Measurements from ENCODE around the gene ADCY1.
"Not testable (repeated sequence)": the region's sequence is repeated elsewhere in the genome, so short reads cannot be mapped to it uniquely, and the experiment has no call there.

ADCY1 gene

DNA sequence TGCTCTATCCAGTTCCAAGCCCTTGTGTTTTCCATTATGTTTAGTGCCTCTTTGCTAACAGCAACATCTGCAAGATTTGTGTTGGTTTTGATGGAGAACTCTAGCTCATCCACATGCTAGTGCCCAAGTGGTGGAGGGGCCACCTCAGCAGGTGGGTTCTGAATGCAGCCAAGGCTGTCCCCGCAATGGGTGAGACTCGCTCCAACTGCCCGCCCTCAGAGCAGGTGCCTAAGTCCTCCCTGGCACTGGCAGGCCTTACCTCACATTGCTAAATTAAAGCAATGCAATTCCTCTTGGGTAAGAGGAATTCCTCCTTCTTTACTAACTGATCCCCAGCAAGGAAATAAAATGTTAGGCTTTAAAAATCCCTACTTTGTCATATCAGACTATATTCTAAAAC lies 146.8 kb downstream of the ADCY1 start:
- Histone ChIP-seq H3K27ac (ENCODE audit: low read depth, low read length) (no peak overlapping the region), H3K9ac (ENCODE audit: low read depth, low read length) (no peak overlapping the region), H3K36me3 (ENCODE audit: control insufficient read depth, insufficient read depth, low read length) (peaks cover 19% of the 10 kb centered on the region), H3K27me3 (ENCODE audit: control insufficient read depth, insufficient read depth, low read length) (no peaks in the 10 kb centered on the region), H3K9me3 (ENCODE audit: control insufficient read depth, insufficient read depth, low read length) (no peaks in the 10 kb centered on the region), H3K4me3 (ENCODE audit: low read depth, low read length) (no peak overlapping the region), H3K4me1 (ENCODE audit: control insufficient read depth, insufficient read depth, low read length) (no peaks in the 10 kb centered on the region)

GRCh38 chr7:45721686-45722598 lies 147.8 kb downstream of the ADCY1 start:
- Histone ChIP-seq H3K27ac (ENCODE audit: low read depth, low read length) (no peak overlapping the region), H3K9me3 (ENCODE audit: control insufficient read depth, insufficient read depth, low read length) (no peaks in the 10 kb centered on the region; the same call in 1 of the 2 replicates), H3K36me3 (ENCODE audit: control insufficient read depth, insufficient read depth, low read length) (peaks cover 26% of the 10 kb centered on the region), H3K9ac (ENCODE audit: low read depth, low read length) (no peak overlapping the region), H3K4me3 (ENCODE audit: low read depth, low read length) (no peak overlapping the region), H3K4me1 (ENCODE audit: control insufficient read depth, insufficient read depth, low read length) (no peaks in the 10 kb centered on the region), H3K27me3 (ENCODE audit: control insufficient read depth, insufficient read depth, low read length) (no peaks in the 10 kb centered on the region)

- peaks cover 42% of the 10 kb centered on the region for H3K36me3 ChIP-seq (ENCODE audit: control insufficient read depth, insufficient read depth, low read length)
- H3K27me3 ChIP-seq (ENCODE audit: control insufficient read depth, insufficient read depth, low read length); H3K4me1 ChIP-seq (ENCODE audit: control insufficient read depth, insufficient read depth, low read length); H3K9ac ChIP-seq (ENCODE audit: low read depth, low read length); H3K9me3 ChIP-seq (ENCODE audit: control insufficient read depth, insufficient read depth, low read length); H3K27ac ChIP-seq (ENCODE audit: low read depth, low read length); H3K4me3 ChIP-seq (ENCODE audit: low read depth, low read length): not testable (repeated sequence)
Measured at GRCh38 chr7:45725231-45725630, 151.1 kb downstream of the ADCY1 start.

- no peak overlapping the region for H3K9ac ChIP-seq (ENCODE audit: low read depth, low read length)
- H3K36me3 ChIP-seq (ENCODE audit: control insufficient read depth, insufficient read depth, low read length): peaks cover 42% of the 10 kb centered on the region
- H3K9me3 ChIP-seq (ENCODE audit: control insufficient read depth, insufficient read depth, low read length): no peaks in the 10 kb centered on the region; the same call in 1 of the 2 replicates
- no peaks in the 10 kb centered on the region for H3K27me3 ChIP-seq (ENCODE audit: control insufficient read depth, insufficient read depth, low read length)
- no peaks in the 10 kb centered on the region for H3K4me1 ChIP-seq (ENCODE audit: control insufficient read depth, insufficient read depth, low read length)
- H3K27ac ChIP-seq (ENCODE audit: low read depth, low read length): no peak overlapping the region
- H3K4me3 ChIP-seq (ENCODE audit: low read depth, low read length): no peak overlapping the region
Measured at GRCh38 chr7:45726883-45727282, 152.7 kb downstream of the ADCY1 start.

DNA sequence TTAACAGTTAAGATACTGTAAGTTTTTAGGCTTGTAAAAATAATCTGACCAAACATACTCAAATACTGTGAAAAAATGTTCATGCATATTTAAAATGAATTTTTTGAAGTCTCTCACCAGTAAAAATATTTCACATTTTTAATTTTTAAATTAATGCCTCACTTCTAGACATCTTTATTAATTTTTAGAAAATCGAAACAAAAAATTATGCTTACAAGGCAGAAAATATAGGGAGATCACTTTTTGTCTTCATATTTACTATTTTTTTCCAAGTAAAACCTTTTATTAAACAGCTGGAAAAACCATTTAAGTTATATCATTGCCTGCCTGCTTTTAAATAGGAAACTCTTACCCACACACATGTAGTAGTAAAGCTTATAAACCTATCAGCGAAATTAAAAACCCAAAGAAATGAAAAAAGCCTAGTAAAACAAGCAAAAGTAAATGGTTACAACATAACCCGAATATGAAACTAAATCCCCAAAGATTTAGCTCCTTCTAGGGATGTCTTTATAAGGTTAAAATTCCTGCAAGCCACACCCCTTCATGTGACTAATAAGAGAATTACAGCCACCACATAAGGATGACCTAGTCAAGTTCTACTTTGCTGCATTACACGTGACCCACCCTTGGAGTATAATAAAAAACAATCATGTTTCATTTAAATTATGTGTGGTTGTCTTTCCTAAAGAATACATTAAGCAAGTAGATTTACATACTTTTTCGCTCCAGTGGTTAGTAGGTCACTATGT lies 157.7 kb downstream of the ADCY1 start:
- H3K27me3 ChIP-seq (ENCODE audit: control insufficient read depth, insufficient read depth, low read length); H3K4me3 ChIP-seq (ENCODE audit: low read depth, low read length): not testable (repeated sequence)
- H3K36me3 ChIP-seq (ENCODE audit: control insufficient read depth, insufficient read depth, low read length): peaks cover 29% of the 10 kb centered on the region

DNA sequence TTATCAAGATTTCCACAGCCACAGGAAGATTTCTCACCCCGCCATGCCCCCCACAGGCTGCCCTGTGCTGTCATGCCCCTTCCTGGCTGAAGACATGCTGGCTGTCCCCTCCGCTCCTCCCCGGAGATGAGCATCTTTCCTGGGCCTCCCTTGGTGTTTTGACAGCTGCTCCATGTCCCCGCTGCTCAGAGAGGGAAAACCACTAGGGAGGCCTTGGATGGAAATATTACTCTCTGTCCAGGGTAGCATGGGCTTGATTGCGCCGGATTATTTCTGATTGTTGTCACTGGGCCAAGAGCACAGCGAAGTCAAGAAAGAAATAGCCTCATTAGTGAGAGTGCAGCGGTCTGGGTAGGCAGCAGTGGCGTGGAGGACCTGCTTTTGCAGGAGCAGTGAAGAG lies 164.8 kb downstream of the ADCY1 start:
- not testable (repeated sequence) for H3K27me3 ChIP-seq (ENCODE audit: control insufficient read depth, insufficient read depth, low read length); H3K9me3 ChIP-seq (ENCODE audit: control insufficient read depth, insufficient read depth, low read length); H3K9ac ChIP-seq (ENCODE audit: low read depth, low read length); H3K4me3 ChIP-seq (ENCODE audit: low read depth, low read length); H3K27ac ChIP-seq (ENCODE audit: low read depth, low read length); H3K4me1 ChIP-seq (ENCODE audit: control insufficient read depth, insufficient read depth, low read length)
- H3K36me3 ChIP-seq (ENCODE audit: control insufficient read depth, insufficient read depth, low read length): peaks cover 25% of the 10 kb centered on the region

More for the DNA sequence above, 157.7 kb downstream of the ADCY1 start:
- not testable (repeated sequence) for H3K9ac ChIP-seq (ENCODE audit: low read depth, low read length); H3K27ac ChIP-seq (ENCODE audit: low read depth, low read length); H3K9me3 ChIP-seq (ENCODE audit: control insufficient read depth, insufficient read depth, low read length); H3K4me1 ChIP-seq (ENCODE audit: control insufficient read depth, insufficient read depth, low read length)

DNA sequence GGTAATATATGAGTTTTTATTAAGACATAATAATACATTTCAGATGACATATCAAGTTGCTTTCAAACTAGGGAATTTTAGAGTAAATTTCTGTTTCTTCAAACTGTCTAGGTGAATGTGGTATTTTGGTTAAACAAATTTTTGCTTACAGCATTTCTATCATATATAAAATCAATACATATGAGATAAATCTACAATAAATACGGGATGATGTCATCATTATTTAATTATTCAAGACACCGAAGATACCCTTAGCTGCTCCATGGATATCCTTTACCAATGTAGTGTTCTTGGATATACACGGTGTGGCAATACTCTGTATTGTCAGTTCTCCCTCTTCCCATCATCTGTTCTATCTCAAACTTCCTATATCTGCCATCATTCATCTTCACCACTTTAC lies 166.4 kb downstream of the ADCY1 start:
- H3K27me3 ChIP-seq (ENCODE audit: control insufficient read depth, insufficient read depth, low read length); H3K4me1 ChIP-seq (ENCODE audit: control insufficient read depth, insufficient read depth, low read length); H3K9me3 ChIP-seq (ENCODE audit: control insufficient read depth, insufficient read depth, low read length); H3K9ac ChIP-seq (ENCODE audit: low read depth, low read length); H3K4me3 ChIP-seq (ENCODE audit: low read depth, low read length); H3K27ac ChIP-seq (ENCODE audit: low read depth, low read length): not testable (repeated sequence)
- H3K36me3 ChIP-seq (ENCODE audit: control insufficient read depth, insufficient read depth, low read length): peaks cover 22% of the 10 kb centered on the region

- not testable (repeated sequence) for H3K27ac ChIP-seq (ENCODE audit: low read depth, low read length); H3K9ac ChIP-seq (ENCODE audit: low read depth, low read length); H3K4me3 ChIP-seq (ENCODE audit: low read depth, low read length); H3K27me3 ChIP-seq (ENCODE audit: control insufficient read depth, insufficient read depth, low read length); H3K4me1 ChIP-seq (ENCODE audit: control insufficient read depth, insufficient read depth, low read length); H3K9me3 ChIP-seq (ENCODE audit: control insufficient read depth, insufficient read depth, low read length)
- peaks cover 35% of the 10 kb centered on the region for H3K36me3 ChIP-seq (ENCODE audit: control insufficient read depth, insufficient read depth, low read length)
Measured at GRCh38 chr7:45748976-45749375, 174.8 kb downstream of the ADCY1 start.

- not testable (repeated sequence) for H3K27ac ChIP-seq (ENCODE audit: low read depth, low read length); H3K27me3 ChIP-seq (ENCODE audit: control insufficient read depth, insufficient read depth, low read length); H3K9me3 ChIP-seq (ENCODE audit: control insufficient read depth, insufficient read depth, low read length); H3K4me1 ChIP-seq (ENCODE audit: control insufficient read depth, insufficient read depth, low read length); H3K9ac ChIP-seq (ENCODE audit: low read depth, low read length); H3K4me3 ChIP-seq (ENCODE audit: low read depth, low read length)
- peaks cover 26% of the 10 kb centered on the region for H3K36me3 ChIP-seq (ENCODE audit: control insufficient read depth, insufficient read depth, low read length)
Measured at GRCh38 chr7:45751352-45751751, 177.2 kb downstream of the ADCY1 start.

DNA sequence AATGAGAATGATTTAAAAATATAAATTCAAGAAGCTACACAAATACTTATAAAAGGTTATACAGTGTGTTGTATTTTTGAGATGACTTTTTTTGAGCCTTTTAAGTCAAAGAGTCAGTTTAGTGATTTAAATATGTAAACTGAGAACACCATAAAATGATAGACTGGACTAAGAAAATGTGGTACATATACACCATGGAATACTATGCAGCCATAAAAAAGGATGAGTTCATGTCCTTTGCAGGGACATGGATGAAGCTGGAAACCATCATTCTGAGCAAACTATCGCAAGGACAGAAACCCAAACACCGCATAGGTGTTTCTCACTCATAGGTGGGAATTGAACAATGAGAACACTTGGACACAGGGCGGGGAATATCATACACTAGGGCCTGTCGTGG lies 182.2 kb downstream of the ADCY1 start:
- not testable (repeated sequence) for H3K27ac ChIP-seq (ENCODE audit: low read depth, low read length); H3K9ac ChIP-seq (ENCODE audit: low read depth, low read length)

DNA sequence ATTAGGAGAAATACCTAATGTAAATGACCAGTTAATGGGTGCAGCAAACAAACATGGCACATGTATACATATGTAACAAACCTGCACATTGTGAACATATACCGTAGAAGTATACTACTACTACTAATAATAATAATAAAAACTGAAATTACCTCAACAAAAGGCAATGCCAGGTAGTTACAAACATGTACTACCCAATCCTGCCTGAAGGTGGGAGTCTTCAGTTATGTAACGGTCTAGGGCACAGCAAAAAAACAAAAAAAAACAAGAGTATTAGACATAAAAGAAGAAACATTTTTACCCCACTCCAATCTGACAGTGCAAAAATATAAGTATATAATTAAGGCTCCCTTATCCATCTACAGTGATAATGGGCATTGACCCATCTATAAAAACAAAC lies 182.6 kb downstream of the ADCY1 start:
- H3K4me3 ChIP-seq (ENCODE audit: low read depth, low read length); H3K4me1 ChIP-seq (ENCODE audit: control insufficient read depth, insufficient read depth, low read length); H3K36me3 ChIP-seq (ENCODE audit: control insufficient read depth, insufficient read depth, low read length); H3K9me3 ChIP-seq (ENCODE audit: control insufficient read depth, insufficient read depth, low read length); H3K27ac ChIP-seq (ENCODE audit: low read depth, low read length); H3K27me3 ChIP-seq (ENCODE audit: control insufficient read depth, insufficient read depth, low read length); H3K9ac ChIP-seq (ENCODE audit: low read depth, low read length): not testable (repeated sequence)

More for the DNA sequence above, 182.2 kb downstream of the ADCY1 start:
- H3K27me3 ChIP-seq (ENCODE audit: control insufficient read depth, insufficient read depth, low read length); H3K4me3 ChIP-seq (ENCODE audit: low read depth, low read length); H3K9me3 ChIP-seq (ENCODE audit: control insufficient read depth, insufficient read depth, low read length); H3K36me3 ChIP-seq (ENCODE audit: control insufficient read depth, insufficient read depth, low read length); H3K4me1 ChIP-seq (ENCODE audit: control insufficient read depth, insufficient read depth, low read length): not testable (repeated sequence)

Data from HUES48 (cell line).